PC-3 (cell line): ENCODE measurements around the gene GALR2. TPM values are rescaled to one million over a fixed set of nuclear protein-coding genes. Genes with fewer than 3 reads are reported as not detected.
"Not testable (repeated sequence)": the region's sequence is repeated elsewhere in the genome, so short reads cannot be mapped to it uniquely, and the experiment has no call there.

Source experiments
- ATAC-seq: fragments of 200-7000 bp; cut with Tn5 transposase; 2 replicates; pipeline ENCODE4 v1.9.1; 2020; ENCODE audit warnings: mild to moderate bottlenecking, moderate library complexity
- BruUV-seq: library from RNA; stranded (reverse); fragments of 400-500 nt; replicated peaks from 2 replicates; lab custom pipeline; 2021; lab: Mats Ljungman, UMichigan
- CTCF ChIA-PET: fragments of 300-600 bp; sonication (Branson Sonifier 250); formaldehyde crosslinking; loops from one replicate; lab custom pipeline; 2022; ENCODE audit warnings: antibody characterized with exemption; lab: Charles Lee
- POLR2A ChIA-PET: fragments of 300-600 bp; sonication (Branson Sonifier 250); formaldehyde crosslinking; loops from one replicate; lab custom pipeline; 2022; ENCODE audit warnings: antibody characterized with exemption; ENCODE audit not compliant: unreplicated experiment; lab: Charles Lee
- DNase-seq: peaks from one replicate; pipeline ENCODE4 v3.0.0-alpha.2; 2015
- H2AFZ ChIP-seq: fragments of 300-600 bp; sonication (generic); 2 replicates; pipeline ENCODE4 v1.6.0; 2016; ENCODE audit warnings: antibody characterized with exemption, low read length
- H3F3A ChIP-seq: fragments of 300-600 bp; sonication (generic); one replicate; pipeline ENCODE4 v1.6.0; 2017; ENCODE audit warnings: antibody characterized with exemption, low read length, control low read depth, mild to moderate bottlenecking; ENCODE audit not compliant: unreplicated experiment
- H3K27ac ChIP-seq: fragments of 300-600 bp; sonication (generic); 2 replicates; pipeline ENCODE4 v1.5.1; 2016; ENCODE audit warnings: mild to moderate bottlenecking, low read length
- H3K27me3 ChIP-seq: fragments of 300-600 bp; sonication (generic); 2 replicates; pipeline ENCODE4 v1.6.1; 2016; ENCODE audit warnings: low read length, mixed read lengths
- H3K36me3 ChIP-seq: fragments of 300-600 bp; sonication (generic); 2 replicates; pipeline ENCODE4 v1.6.1; 2016; ENCODE audit warnings: low read depth, mixed run types, low read length, mixed read lengths
- H3K4me1 ChIP-seq: fragments of 300-600 bp; sonication (generic); 2 replicates; pipeline ENCODE4 v1.5.1; 2016; ENCODE audit warnings: low read length; ENCODE audit not compliant: insufficient read depth
- H3K4me2 ChIP-seq: fragments of 300-600 bp; sonication (generic); 2 replicates; pipeline ENCODE4 v1.6.0; 2016; ENCODE audit warnings: low read length
- H3K4me3 ChIP-seq: fragments of 300-600 bp; sonication (generic); 2 replicates; pipeline ENCODE4 v1.5.1; 2016; ENCODE audit warnings: mild to moderate bottlenecking, low read length, mixed read lengths
- H3K79me2 ChIP-seq: fragments of 300-600 bp; sonication (generic); 2 replicates; pipeline ENCODE4 v1.6.1; 2017; ENCODE audit warnings: low read length, mixed read lengths
- H3K9ac ChIP-seq: fragments of 300-600 bp; sonication (generic); 2 replicates; pipeline ENCODE4 v1.6.0; 2016; ENCODE audit warnings: mild to moderate bottlenecking, low read length
- H3K9me2 ChIP-seq: fragments of 300-600 bp; sonication (generic); replicated peaks from 2 replicates; pipeline ENCODE4 v1.6.1; 2016; ENCODE audit warnings: mixed run types, low read length, mixed read lengths
- H3K9me3 ChIP-seq: fragments of 300-600 bp; sonication (generic); 2 replicates; pipeline ENCODE4 v1.6.1; 2016; ENCODE audit warnings: low read length, mixed read lengths
- H4K20me1 ChIP-seq: fragments of 300-600 bp; sonication (generic); 2 replicates; pipeline ENCODE4 v1.6.1; 2016; ENCODE audit warnings: low read length, mixed read lengths
- EZH2 ChIP-seq: fragments of 300-600 bp; sonication (generic); IDR thresholded peaks from one replicate; pipeline ENCODE4 v1.6.1; 2017; ENCODE audit warnings: antibody characterized with exemption, mild to moderate bottlenecking, low read length; ENCODE audit not compliant: unreplicated experiment
- EZH2phosphoT487 ChIP-seq: fragments of 300-600 bp; sonication (generic); IDR thresholded peaks from 2 replicates; pipeline ENCODE4 v1.6.1; 2018; ENCODE audit warnings: mild to moderate bottlenecking, antibody characterized with exemption, low read length, borderline replicate concordance
- intact Hi-C: fragments of 100-400 bp; cut with micrococcal nuclease; formaldehyde crosslinking; loops from 2 replicates; pipeline ENCODE4 v1.9.0; 2023
- total RNA-seq: library from RNA; depleted of rRNA; stranded (reverse); fragments of >200 nt; gene quantifications from 2 replicates; pipeline ENCODE4 v1.2.3, GENCODE V29; 2014
- TF ChIP-seq, protein P1 (sequence below): fragments of 300-600 bp; sonication (generic); conservative IDR thresholded peaks from 2 replicates; pipeline ENCODE4 v1.5.1; 2017; ENCODE audit warnings: antibody characterized with exemption, low read depth, mild to moderate bottlenecking, low read length

Gene GALR2
- total RNA-seq, 1 experiment from 2014 or later = 0.69 TPM

DNA sequence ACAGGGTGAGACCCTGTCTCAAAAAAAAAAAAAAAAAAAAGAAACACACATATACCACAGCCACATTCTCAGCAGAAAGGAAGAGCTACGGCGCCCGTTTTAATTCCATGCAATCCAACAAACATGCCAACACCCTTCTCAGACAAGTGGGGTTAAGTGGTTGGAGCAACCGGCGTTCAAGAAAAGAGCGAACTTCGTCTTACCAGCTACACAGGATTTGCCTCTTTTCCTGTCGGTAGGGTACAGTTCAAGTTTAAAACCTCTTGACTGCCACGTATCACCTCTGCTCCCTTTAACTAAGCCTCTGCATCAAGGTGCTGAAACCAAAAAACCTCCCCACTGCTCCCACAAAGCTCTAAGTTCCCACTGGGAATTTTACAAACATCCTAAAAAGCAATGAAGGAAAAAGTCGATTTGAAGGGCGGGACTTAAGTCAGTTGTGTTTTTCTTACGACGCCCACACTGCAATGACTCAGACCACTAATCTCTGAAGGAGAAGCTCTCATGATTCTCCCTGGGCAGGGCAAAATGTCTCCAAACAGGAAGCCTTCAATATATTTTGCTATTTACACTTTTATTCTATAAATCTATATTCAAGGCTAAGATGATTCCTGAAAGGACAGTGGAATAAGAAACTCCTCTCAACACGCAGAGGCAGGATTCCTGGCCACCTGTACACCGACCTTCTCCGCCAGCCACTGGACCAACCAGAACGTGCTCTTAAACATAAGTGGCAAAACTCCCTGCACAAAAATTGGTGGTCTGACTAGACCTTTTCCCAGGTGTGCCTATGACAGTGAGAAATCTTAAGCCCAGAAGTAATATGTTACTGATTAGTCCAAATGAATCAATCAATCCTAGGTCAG lies 21.1 kb upstream of the GALR2 start:
- no peaks in the 10 kb centered on the region for H4K20me1 ChIP-seq
- H3K4me3 ChIP-seq = peak overlapping the region; percentile 37
- H3K36me3 ChIP-seq = peaks cover 70% of the 10 kb centered on the region
- H2AFZ ChIP-seq = no peak overlapping the region
- H3K9ac ChIP-seq = peak overlapping the region; percentile 53
- BruUV-seq = no TSS peak
- H3K27ac ChIP-seq = peak overlapping the region; percentile 83
- TF ChIP-seq EZH2phosphoT487 = no peak
- ATAC-seq = peak; percentile 51
- intact Hi-C loops = no loop called here
- peak overlapping the region; percentile 60 for H3K4me2 ChIP-seq
- ChIA-PET POLR2A (interaction anchor here (0.7 kb wide), 1 partner anchor 16 kb away, joined by 3 read pairs; no protein-coding TSS in a partner anchor), CTCF (no interaction called here)
- no peaks in the 10 kb centered on the region for H3K9me2 ChIP-seq
- no peaks in the 10 kb centered on the region for H3K9me3 ChIP-seq
- peaks cover 21% of the 10 kb centered on the region for H3K79me2 ChIP-seq
- peak; percentile 75 for DNase-seq
- H3F3A ChIP-seq = peaks cover 4% of the 10 kb centered on the region
- no peaks in the 10 kb centered on the region for H3K27me3 ChIP-seq
- H3K4me1 ChIP-seq = peaks cover 38% of the 10 kb centered on the region

DNA sequence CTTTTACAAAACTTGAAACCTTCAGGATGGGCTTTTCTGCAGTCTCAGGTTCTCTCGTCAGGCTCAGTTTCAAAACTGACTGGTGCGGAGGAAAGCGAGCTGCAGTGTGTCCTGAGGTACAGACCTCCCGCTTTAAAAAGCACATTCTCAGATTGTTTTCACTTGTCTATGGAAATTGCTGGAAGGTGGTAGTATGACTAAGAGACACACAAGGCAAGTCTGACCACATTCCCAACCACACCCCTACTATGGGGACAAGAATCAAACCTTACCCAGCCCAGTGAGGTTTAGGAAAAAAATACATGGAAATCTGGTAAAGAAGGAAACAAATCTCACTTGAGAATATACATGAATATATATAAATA lies 20.5 kb upstream of the GALR2 start:
- H2AFZ ChIP-seq = no peak overlapping the region
- H3K9me2 ChIP-seq = no peaks in the 10 kb centered on the region
- H3F3A ChIP-seq = peaks cover 4% of the 10 kb centered on the region
- H3K4me3 ChIP-seq = peak overlapping the region; percentile 37
- ChIA-PET POLR2A (interaction anchor here (0.7 kb wide), 1 partner anchor 15 kb away, joined by 3 read pairs; no protein-coding TSS in a partner anchor), CTCF (no interaction called here)
- intact Hi-C loops = no loop called here
- H3K36me3 ChIP-seq = peaks cover 70% of the 10 kb centered on the region
- H3K27ac ChIP-seq = peak overlapping the region; percentile 83
- BruUV-seq = no TSS peak
- no peaks in the 10 kb centered on the region for H3K9me3 ChIP-seq
- peak overlapping the region; percentile 60 for H3K4me2 ChIP-seq
- DNase-seq = peak; percentile 83
- peaks cover 21% of the 10 kb centered on the region for H3K79me2 ChIP-seq
- no peaks in the 10 kb centered on the region for H4K20me1 ChIP-seq
- H3K27me3 ChIP-seq = no peaks in the 10 kb centered on the region
- ATAC-seq = peak; percentile 82
- H3K4me1 ChIP-seq = peaks cover 38% of the 10 kb centered on the region
- peak overlapping the region; percentile 53 for H3K9ac ChIP-seq
- TF ChIP-seq, protein P1, sequence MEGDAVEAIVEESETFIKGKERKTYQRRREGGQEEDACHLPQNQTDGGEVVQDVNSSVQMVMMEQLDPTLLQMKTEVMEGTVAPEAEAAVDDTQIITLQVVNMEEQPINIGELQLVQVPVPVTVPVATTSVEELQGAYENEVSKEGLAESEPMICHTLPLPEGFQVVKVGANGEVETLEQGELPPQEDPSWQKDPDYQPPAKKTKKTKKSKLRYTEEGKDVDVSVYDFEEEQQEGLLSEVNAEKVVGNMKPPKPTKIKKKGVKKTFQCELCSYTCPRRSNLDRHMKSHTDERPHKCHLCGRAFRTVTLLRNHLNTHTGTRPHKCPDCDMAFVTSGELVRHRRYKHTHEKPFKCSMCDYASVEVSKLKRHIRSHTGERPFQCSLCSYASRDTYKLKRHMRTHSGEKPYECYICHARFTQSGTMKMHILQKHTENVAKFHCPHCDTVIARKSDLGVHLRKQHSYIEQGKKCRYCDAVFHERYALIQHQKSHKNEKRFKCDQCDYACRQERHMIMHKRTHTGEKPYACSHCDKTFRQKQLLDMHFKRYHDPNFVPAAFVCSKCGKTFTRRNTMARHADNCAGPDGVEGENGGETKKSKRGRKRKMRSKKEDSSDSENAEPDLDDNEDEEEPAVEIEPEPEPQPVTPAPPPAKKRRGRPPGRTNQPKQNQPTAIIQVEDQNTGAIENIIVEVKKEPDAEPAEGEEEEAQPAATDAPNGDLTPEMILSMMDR = no peak
- TF ChIP-seq EZH2phosphoT487 = no peak
- TF ChIP-seq EZH2 = no peak

DNA sequence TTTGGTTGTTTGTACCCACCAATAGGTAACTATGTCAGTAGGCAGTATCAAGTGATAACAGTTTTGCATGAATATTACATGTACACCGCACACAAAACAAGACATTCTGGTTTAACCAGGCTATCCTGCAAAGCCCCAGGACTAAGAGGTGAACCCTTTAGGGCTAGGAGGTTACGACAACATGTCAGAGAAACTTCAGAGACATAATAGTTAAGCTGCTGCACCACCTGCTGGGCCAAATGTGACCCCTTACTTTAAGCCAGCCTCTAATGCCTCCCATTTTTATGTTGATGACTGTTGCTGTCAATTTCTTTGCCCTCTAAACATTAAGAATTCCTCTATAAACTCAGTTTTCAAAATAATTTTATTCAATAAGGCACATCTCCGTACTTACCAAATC lies 17.7 kb upstream of the GALR2 start:
- H3K9ac ChIP-seq = no peak overlapping the region
- H3K79me2 ChIP-seq = peaks cover 13% of the 10 kb centered on the region
- H3K4me1 ChIP-seq = peaks cover 24% of the 10 kb centered on the region
- H3K4me3 ChIP-seq = no peak overlapping the region
- H3K9me2 ChIP-seq = no peaks in the 10 kb centered on the region
- H3K27ac ChIP-seq = no peak overlapping the region
- TF ChIP-seq EZH2phosphoT487 = no peak
- TF ChIP-seq, protein P1 = peak; percentile 46; the same call in 1 of the 2 replicates
- ChIA-PET CTCF (no interaction called here), POLR2A (no interaction called here)
- peaks cover 70% of the 10 kb centered on the region for H3K36me3 ChIP-seq
- H3K4me2 ChIP-seq = no peak overlapping the region
- H4K20me1 ChIP-seq = no peaks in the 10 kb centered on the region
- peaks cover 4% of the 10 kb centered on the region for H3F3A ChIP-seq
- no peaks in the 10 kb centered on the region for H3K27me3 ChIP-seq
- ATAC-seq (0 out of 2 replicates have a peak, but pooled peaks have one; percentile 12), DNase-seq (no peak)
- H2AFZ ChIP-seq = no peak overlapping the region
- intact Hi-C loops = loop anchor here (2.0 kb wide), 1 partner anchor 42 kb away; no protein-coding TSS in a partner anchor
- BruUV-seq = TSS peak; percentile 19
- no peaks in the 10 kb centered on the region for H3K9me3 ChIP-seq

DNA sequence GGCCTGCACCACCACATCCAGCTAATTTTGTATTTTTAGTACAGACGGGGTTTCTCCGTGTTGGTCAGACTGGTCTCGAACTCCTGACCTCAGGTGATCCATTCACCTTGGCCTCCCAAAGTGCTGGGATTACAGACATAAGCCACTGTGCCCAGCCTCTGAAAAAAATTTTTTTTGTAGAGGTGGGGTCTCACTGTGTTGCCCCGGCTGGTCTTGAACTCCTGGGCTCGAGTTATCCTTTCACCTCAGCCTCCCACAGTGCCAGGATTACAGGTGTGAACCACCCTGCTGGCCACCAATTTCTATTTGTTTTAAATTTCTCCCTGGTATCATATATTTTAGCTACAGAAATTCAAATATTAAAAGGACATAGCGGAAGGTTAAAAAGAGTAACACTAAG lies 16.3 kb upstream of the GALR2 start:
- CTCF ChIA-PET, POLR2A ChIA-PET, ATAC-seq, H3K9ac ChIP-seq, DNase-seq, H4K20me1 ChIP-seq, H2AFZ ChIP-seq, H3K4me3 ChIP-seq, H3F3A ChIP-seq, H3K79me2 ChIP-seq, H3K4me2 ChIP-seq, H3K9me2 ChIP-seq, BruUV-seq, H3K9me3 ChIP-seq, intact Hi-C loops, H3K27me3 ChIP-seq, H3K27ac ChIP-seq: not testable (repeated sequence)
- Histone ChIP-seq H3K36me3 (peaks cover 69% of the 10 kb centered on the region), H3K4me1 (peaks cover 18% of the 10 kb centered on the region)
